Gastroesophageal sphincter (tissue), 3 donors: ENCODE data around the gene MAP3K20.

Source experiments
- CTCF ChIP-seq, 4 experiments: fragments of 200-600 bp in 2 of 4; fragments of 450-650 bp in 2 of 4; sonication (generic) in 1 of 4; IDR thresholded peaks; one replicate each; pipeline ENCODE4 v1.5.1; 2017 to 2019; ENCODE audit warnings: antibody characterized with exemption in 4 of 4, mild to moderate bottlenecking in 2 of 4, moderate library complexity in 2 of 4
- EP300 ChIP-seq: sonication (generic); formaldehyde crosslinking; IDR thresholded peaks from one replicate; pipeline ENCODE4 v1.6.1; 2017; ENCODE audit warnings: antibody characterized with exemption, mild to moderate bottlenecking
- POLR2A ChIP-seq, 2 donors: fragments of 450-650 bp; IDR thresholded peaks; one replicate each; pipeline ENCODE4 v1.6.1; 2017; ENCODE audit warnings: antibody characterized with exemption in 2 of 2, mild to moderate bottlenecking in 2 of 2, moderate library complexity in 1 of 2
- POLR2AphosphoS5 ChIP-seq: sonication (generic); formaldehyde crosslinking; IDR thresholded peaks from one replicate; pipeline ENCODE4 v1.6.1; 2017; ENCODE audit warnings: antibody characterized with exemption

- TF ChIP-seq CTCF (IDR thresholded peaks at IDR 0.05) (no peak), POLR2AphosphoS5 (no peak), EP300 (no peak), POLR2A (IDR thresholded peaks at IDR 0.05) (no peak)
These were observed 195.5 kb downstream of the MAP3K20 start for GRCh38 chr2:173271135-173271534.
